Tibial nerve (tissue), 4 donors: ENCODE measurements around the gene TBC1D20. TPM values are rescaled to one million over a fixed set of nuclear protein-coding genes. Genes with fewer than 3 reads are reported as not detected.
A peak's percentile ranks its signal among the peaks of the same experiment; 100 is the strongest.

Experiments
- DNase-seq, 2 donors: peaks; one replicate each; pipeline ENCODE4 v3.0.0-alpha.2; 2019; ENCODE audit warnings: low spot score in 2 of 2
- H3K27ac ChIP-seq, 4 donors: fragments of 200-600 bp; sonication (generic) in 3 of 4; one replicate each; pipeline ENCODE4 v1.5.1; 2017 to 2019; ENCODE audit warnings: mild to moderate bottlenecking in 1 of 4
- H3K27me3 ChIP-seq, 2 donors: fragments of 200-600 bp; sonication (generic) in 1 of 2; one replicate each; pipeline versions ENCODE4 v1.5.1 to v1.6.0; 2017 to 2019
- H3K36me3 ChIP-seq, 3 donors: fragments of 200-600 bp; sonication (generic); one replicate each; pipeline ENCODE4 v1.5.1; 2018 to 2019
- H3K4me1 ChIP-seq, 4 donors: fragments of 200-600 bp; sonication (generic) in 3 of 4; one replicate each; pipeline ENCODE4 v1.5.1; 2017 to 2019
- H3K4me3 ChIP-seq, 4 donors: fragments of 200-600 bp; sonication (generic) in 3 of 4; one replicate each; pipeline ENCODE4 v1.5.1; 2017 to 2019; ENCODE audit warnings: mild to moderate bottlenecking in 1 of 4, moderate library complexity in 1 of 4
- H3K9me3 ChIP-seq, 4 donors: fragments of 200-600 bp; sonication (generic) in 3 of 4; one replicate each; pipeline ENCODE4 v1.5.1; 2017 to 2019
- CTCF ChIP-seq, 5 experiments: fragments of 200-600 bp in 3 of 5; fragments of 450-650 bp in 2 of 5; sonication (generic) in 3 of 5; IDR thresholded peaks; one replicate each; pipeline ENCODE4 v1.5.1; 2016 to 2019; ENCODE audit warnings: antibody characterized with exemption in 5 of 5, mild to moderate bottlenecking in 3 of 5, moderate library complexity in 2 of 5
- EP300 ChIP-seq, 2 donors: sonication (generic); formaldehyde crosslinking; IDR thresholded peaks; one replicate each; pipeline ENCODE4 v1.6.1; 2017; ENCODE audit warnings: antibody characterized with exemption in 2 of 2, mild to moderate bottlenecking in 1 of 2
- POLR2A ChIP-seq, 2 donors: fragments of 450-650 bp; IDR thresholded peaks; one replicate each; pipeline ENCODE4 v1.6.1; 2017; ENCODE audit warnings: antibody characterized with exemption in 2 of 2, mild to moderate bottlenecking in 2 of 2, moderate library complexity in 2 of 2
- WGBS, 2 donors: methylation state at CpG; one replicate each; pipeline ENCODE4 v1.1.5; 2018; 5-methylcytosine and 5-hydroxymethylcytosine counted together
- total RNA-seq, 4 donors: library from RNA; depleted of rRNA; stranded (reverse); fragments of >200 nt; gene quantifications; one replicate each; pipeline ENCODE4 v1.1.0, GENCODE V29; 2016

The TBC1D20 gene
- total RNA-seq, 4 donors from 2014 or later, result 38.5 to 52.0 (median 44.3) TPM

- DNase-seq, result no peak
- Histone ChIP-seq H3K4me1 (peaks cover 0 to 23% (median 2%) of the 10 kb centered on the region in 4 donors), H3K27me3 (no peaks in the 10 kb centered on the region), H3K36me3 (peaks cover 0 to 100% (median 26%) of the 10 kb centered on the region in 3 donors), H3K9me3 (no peaks in the 10 kb centered on the region), H3K27ac (no peak overlapping the region), H3K4me3 (no peak overlapping the region)
- TF ChIP-seq EP300 (IDR thresholded peaks at IDR 0.05), result no peak
- TF ChIP-seq CTCF (IDR thresholded peaks at IDR 0.05), result no peak
- no peak for TF ChIP-seq POLR2A (IDR thresholded peaks at IDR 0.05)
- WGBS, 2 donors, result 97 to 99% methylated on average over 7 of the region's 7 CpGs
These were observed 22.2 kb downstream of the TBC1D20 start for GRCh38 chr20:440148-440547.

- Histone ChIP-seq H3K36me3 (peaks cover 0 to 97% (median 26%) of the 10 kb centered on the region in 3 donors), H3K4me1 (peaks cover 0 to 12% (median 2%) of the 10 kb centered on the region in 4 donors), H3K27me3 (no peaks in the 10 kb centered on the region), H3K9me3 (no peaks in the 10 kb centered on the region), H3K4me3 (no peak overlapping the region), H3K27ac (no peak overlapping the region)
- 69 to 74% methylated on average over 18 of the region's 18 CpGs for WGBS, 2 donors
- no peak for TF ChIP-seq POLR2A (IDR thresholded peaks at IDR 0.05)
- no peak for TF ChIP-seq CTCF (IDR thresholded peaks at IDR 0.05)
- no peak for TF ChIP-seq EP300 (IDR thresholded peaks at IDR 0.05)
- DNase-seq, result peak in 1 of 2 donors; percentile 41
These were observed 23.5 kb downstream of the TBC1D20 start for GRCh38 chr20:438571-439469.

- DNase-seq, result no peak
- H3K27me3 ChIP-seq, result no peaks in the 10 kb centered on the region
- 71 to 76% methylated on average over 6 of the region's 6 CpGs for WGBS, 2 donors
- peaks cover 0 to 91% (median 26%) of the 10 kb centered on the region in 3 donors for H3K36me3 ChIP-seq
- H3K4me3 ChIP-seq, result no peak overlapping the region
- TF ChIP-seq POLR2A (IDR thresholded peaks at IDR 0.05) (no peak), EP300 (IDR thresholded peaks at IDR 0.05) (no peak), CTCF (IDR thresholded peaks at IDR 0.05) (no peak)
- H3K27ac ChIP-seq, result no peak overlapping the region
- no peaks in the 10 kb centered on the region for H3K9me3 ChIP-seq
- peaks cover 0 to 12% (median 2%) of the 10 kb centered on the region in 4 donors for H3K4me1 ChIP-seq
These were observed 24.4 kb downstream of the TBC1D20 start for GRCh38 chr20:437787-438486.

GRCh38 chr20:436476-436875 lies 25.9 kb downstream of the TBC1D20 start:
- no peak for TF ChIP-seq EP300 (IDR thresholded peaks at IDR 0.05)
- no peak for TF ChIP-seq POLR2A (IDR thresholded peaks at IDR 0.05)
- no peak for TF ChIP-seq CTCF (IDR thresholded peaks at IDR 0.05)
- WGBS, 2 donors, result 86 to 96% methylated on average over 5 of the region's 5 CpGs

More at GRCh38 chr20:436476-436875, 25.9 kb downstream of the TBC1D20 start:
- H3K36me3 ChIP-seq, result peaks cover 0 to 91% (median 34%) of the 10 kb centered on the region in 3 donors
- H3K27ac ChIP-seq, result no peak overlapping the region
- no peaks in the 10 kb centered on the region for H3K9me3 ChIP-seq
- H3K4me3 ChIP-seq, result no peak overlapping the region
- no peak for DNase-seq
- H3K27me3 ChIP-seq, result no peaks in the 10 kb centered on the region
- H3K4me1 ChIP-seq, result peaks cover 0 to 12% (median 2%) of the 10 kb centered on the region in 4 donors
